Activated T-cell treated with anti-CD3 and anti-CD28 coated beads for 4 hours (primary cell): ENCODE results near the gene C1orf21.

Source experiments
- DNase-seq: peaks from one replicate; pipeline ENCODE4 v3.0.0-alpha.2; 2020

The C1orf21 gene

DNA sequence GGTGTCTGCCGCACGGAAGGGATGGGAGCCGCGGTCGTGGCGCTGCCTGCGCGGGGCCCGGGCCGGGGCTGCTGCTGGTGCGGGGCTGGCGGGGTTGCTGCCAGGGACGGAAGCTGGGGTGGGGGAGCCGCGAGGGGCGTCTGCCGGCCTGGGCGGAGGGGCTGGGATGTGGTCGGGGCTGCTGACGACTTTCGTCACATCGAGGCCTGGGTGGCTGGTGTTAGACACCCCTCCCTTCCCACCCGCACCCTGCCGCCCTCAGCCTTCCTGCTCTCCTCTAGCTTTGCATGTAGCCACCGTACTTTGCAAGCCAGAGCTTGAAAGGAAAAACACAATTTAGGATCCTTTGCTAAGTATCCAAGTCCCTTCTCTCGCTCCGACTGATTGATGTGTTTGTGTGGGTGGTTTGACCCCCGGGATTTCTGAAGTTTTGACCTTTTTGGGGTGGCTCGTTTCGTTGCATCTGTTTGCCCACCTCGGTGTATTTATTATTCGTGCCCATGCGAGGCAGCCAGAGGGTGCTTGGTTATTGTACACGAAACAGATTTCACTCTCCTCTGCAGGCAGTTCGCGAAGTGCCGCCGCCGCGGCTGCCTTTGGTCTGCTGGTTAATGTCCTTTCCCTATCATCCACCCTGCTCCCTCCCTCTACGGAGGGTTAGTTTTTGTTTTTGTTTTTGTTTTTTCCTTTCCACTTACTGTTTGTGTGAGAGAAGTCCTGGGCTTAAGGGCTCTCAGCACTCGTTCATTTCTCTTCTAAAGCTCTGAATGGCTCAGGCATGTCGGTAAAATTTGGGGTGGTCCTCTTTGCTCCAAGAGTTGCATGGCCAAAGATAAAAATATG, 868 bp downstream of the C1orf21 start:
- no peak for DNase-seq

DNA sequence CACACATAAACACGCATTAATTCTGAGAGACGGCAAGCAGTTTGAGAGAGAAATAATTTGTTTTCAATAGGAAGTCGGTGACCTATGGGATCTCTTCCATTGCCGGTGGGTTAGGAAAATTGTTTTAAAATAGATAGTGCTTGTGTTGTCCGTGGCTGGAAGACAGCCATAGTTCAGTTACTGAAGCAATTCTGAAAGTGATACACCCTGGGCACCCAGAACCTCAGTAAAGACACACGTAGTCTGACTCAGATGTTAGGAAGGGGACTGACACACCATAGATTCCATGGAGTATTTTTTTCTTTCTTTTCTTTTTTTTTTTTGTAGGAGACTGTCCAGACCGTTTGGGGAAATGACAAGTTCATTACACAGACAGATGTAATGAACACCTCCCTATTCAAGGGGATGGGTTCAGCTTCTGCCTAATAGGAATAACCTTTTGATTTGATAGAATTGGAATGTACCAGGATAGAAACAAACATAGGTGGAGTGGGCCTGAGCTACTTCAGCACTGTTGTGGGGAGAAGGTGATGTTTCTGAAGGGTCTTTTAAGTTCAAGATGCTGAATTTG, 1.6 kb downstream of the C1orf21 start:
- DNase-seq, result no peak

DNA sequence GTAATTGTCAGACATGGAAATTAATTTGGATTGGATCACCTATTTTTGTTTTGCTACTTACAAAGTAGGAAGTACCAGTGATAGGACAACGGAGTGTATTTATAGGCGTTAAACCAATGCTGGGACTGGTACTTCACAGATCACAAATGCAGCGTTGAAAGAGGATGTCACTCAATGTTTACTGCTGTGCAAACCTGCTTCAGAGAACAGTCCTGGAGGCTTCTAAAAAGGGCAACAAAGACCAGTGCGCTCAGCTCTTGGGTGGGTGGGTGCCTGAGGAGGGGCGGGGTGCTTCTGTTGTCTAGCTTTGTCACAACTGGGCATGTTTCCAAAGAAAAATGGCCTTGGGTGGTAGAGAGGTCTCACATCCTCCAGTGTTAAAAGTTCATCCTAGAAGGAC, 2.1 kb downstream of the C1orf21 start:
- no peak for DNase-seq

DNA sequence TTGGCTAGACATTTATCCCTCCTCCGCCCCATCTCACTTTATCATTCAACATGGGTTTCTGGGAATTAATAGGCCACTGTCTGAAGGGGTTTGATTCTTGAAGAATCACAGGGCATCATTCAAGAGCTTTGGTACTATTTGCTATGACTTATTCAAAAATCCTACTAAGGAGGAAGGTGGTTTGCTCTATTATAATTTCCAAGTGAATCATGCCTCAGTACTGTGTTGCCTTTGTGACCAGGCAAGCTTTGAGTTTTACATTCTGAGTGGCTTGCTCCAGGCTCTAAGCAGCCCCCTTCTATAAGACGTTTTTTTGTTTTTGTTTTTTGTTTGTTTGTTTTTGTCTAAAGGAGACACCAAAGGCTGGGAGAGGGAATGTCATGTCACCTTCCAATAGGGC, 2.6 kb downstream of the C1orf21 start:
- DNase-seq, result no peak

- no peak for DNase-seq
Observed at GRCh38 chr1:184390889-184391288, 4.1 kb downstream of the C1orf21 start.

DNA sequence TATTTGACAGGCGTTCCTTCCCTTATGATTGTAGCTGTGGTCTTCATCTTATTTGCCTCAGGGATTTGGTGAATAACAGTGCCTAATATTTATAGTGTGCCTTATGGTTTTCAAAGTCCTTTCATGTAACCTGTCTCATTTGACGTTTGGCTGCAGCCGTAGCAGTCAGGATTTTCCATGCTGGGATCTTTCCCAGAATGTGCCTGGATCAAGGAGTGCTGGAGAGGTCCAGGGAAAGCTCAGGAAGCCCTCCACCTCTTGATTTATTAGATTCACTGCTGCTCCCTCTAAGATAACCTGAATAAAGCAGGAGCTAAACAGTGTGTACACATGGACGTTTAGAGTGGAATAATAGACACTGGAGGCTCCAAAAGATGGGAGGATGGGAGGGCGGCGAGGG, 5.2 kb downstream of the C1orf21 start:
- no peak for DNase-seq

GRCh38 chr1:184392779-184393522, 6.1 kb downstream of the C1orf21 start:
- no peak for DNase-seq

DNA sequence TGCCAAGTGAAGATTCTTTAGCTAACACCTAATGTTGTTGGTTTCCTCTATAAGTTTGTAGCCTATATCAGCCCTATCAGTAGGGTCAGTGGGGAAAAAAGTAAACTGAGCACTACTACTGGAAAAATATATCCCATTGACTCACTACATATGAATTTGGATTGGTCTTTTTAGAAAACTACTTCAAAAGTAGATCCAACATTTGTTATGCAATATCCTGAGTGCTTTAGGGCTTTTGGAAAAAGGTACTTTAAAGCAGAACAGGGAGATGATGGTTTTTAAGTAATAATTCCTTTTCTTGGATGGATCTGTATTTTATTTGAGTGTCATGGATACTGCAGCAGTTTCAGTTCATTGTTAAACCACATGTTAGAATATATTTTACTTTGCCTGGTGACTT, 7.1 kb downstream of the C1orf21 start:
- no peak for DNase-seq

- DNase-seq, result no peak
Observed at GRCh38 chr1:184395370-184395769, 8.5 kb downstream of the C1orf21 start.

- DNase-seq, result no peak
Observed at GRCh38 chr1:184395937-184396480, 9.2 kb downstream of the C1orf21 start.

DNA sequence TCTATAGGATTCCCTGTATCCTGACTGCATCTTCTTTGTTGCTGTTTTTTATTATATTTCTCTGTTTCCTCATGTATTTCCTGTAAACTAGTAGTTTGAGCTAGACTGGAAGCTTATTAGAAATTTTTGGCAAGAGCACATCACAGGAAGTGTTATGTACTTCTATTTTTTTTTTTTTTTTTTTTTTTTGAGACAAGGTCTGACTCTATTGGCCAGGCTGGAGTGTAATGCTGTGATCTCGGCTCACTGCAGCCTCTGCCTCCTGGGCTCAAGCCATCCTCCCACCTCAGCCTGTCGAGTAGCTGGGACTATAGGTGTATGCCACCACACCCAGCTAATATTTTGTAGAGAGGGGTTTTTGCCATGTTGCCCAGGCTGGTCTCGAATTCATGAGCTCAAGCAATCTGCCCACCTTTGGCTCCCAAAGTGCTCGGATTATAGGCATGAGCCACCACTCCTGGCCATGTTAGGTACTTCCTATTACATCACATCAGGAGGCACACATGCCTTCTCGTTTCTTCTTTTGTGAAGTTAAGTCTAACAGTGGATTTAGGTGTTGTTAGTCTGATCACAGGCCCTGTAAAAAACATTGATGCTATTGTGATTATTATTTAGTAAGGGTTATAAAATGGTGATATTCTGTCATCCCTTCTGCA, 12.5 kb downstream of the C1orf21 start:
- no peak for DNase-seq

DNA sequence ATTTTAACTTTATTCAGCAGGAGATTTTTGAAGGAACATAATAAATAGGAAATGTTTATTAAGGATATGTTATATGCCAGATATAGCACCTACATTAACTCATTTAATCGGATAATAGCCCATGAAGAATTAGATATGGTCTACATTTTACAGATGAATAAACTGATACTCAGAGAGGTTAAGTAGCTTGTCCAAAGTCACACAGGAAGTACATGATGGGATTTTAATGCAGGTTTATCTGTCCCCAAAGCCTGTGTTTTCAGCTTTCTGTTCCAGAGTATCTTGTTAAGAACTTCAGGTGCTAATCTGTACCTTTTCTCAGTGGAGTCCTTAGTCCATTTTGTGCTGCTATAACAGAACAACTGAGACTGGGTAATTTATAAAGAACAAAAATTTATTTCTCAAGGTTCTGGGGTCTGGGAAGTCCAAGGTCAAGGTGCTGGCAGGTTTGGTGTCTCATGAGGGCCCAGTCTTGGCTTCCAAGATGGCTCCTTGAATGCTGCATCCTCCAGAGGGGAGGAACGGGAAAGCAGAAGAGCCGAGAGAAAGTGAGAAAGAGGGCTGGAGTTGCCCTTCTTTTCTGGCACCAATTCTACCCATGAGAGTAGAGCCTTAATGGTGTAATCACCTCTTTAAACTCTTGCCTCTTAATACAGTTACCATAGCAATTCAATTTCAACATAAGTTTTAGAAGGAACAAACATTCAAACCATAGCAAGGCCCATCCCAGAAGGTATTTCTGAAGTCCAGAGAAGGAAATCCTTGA, 17.3 kb downstream of the C1orf21 start:
- DNase-seq, result no peak

DNA sequence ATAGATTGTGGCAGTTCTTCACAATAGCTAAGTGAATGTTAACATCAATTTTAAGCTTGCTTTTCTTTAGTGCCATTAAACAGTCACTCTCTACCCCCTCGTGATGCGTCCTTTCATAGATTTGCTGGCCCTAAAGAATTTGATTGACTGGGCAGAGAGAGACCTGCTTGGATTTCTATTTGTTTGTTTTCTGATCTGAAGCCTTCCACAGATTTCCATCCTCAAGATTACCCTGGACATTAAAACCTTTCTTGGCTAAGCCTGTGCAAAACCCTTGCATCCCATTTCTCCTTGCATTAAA, 17.8 kb downstream of the C1orf21 start:
- DNase-seq, result no peak

DNA sequence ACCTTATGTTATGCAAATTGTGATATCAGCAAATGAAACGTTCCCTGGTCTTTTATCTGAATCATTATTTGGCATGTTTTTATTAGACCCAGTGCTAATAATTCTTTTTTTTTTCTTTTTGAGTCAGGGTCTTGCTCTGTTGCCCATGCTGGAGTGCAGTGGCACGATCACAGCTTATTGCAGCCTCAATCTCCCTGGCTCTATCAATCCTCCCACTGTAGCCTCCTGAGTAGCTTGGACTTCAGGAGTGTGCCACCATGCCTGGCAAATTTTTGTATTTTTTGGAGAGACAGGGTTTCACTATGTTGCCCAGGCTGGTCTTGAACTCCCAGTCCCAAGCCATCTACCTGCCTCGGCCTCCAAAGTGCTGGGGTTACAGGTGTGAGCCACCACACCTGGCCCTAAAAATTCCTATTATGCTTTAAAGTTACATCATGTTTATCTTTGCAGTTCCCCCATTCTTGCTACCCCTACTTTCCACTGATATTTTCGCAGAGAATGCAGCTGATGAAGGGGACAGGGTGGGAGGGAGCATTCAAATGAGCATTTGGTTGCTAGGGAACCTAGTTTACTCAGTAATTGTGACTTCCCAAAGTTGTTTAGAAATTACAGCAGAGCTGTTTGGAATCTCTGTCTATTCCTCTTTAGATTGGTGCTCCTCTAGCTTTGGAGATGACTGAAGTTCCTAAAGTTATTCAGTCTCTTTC, 18.4 kb downstream of the C1orf21 start:
- no peak for DNase-seq

- no peak for DNase-seq
Observed at GRCh38 chr1:184405801-184406142, 18.9 kb downstream of the C1orf21 start.

- DNase-seq, result no peak
Observed at GRCh38 chr1:184406479-184406878, 19.6 kb downstream of the C1orf21 start.

DNA sequence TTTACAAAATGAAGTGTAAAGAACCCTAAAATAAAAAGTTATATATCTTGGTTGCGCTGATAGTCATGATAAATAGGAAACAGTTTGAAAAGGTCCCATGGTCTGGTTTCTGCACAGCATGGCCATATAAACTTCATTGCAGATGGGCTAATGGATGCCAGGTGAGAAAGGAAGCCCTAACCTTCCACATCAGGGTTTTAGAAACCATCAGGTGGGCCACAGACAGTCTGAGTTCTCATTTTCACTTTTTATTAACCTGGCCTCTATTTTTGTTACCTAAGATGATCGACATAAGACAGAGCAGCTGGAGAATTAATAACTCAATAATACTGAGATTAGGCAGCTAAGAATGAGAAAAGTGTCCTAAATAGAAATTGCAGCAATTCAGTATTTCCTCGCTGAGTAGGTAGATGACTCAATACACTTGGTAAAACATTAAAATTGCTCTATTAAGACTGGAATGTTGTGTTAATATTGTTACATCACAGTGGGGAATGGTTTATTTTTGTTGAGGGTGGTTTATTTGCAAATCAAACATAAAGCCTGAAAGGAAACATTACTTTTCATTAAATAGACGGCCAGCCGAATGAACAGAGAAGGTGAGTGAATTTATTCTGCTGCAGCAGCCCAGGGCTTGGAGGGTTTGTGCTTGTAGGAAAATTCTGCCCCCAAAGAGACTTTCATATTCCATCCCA, 21.1 kb downstream of the C1orf21 start:
- no peak for DNase-seq

DNA sequence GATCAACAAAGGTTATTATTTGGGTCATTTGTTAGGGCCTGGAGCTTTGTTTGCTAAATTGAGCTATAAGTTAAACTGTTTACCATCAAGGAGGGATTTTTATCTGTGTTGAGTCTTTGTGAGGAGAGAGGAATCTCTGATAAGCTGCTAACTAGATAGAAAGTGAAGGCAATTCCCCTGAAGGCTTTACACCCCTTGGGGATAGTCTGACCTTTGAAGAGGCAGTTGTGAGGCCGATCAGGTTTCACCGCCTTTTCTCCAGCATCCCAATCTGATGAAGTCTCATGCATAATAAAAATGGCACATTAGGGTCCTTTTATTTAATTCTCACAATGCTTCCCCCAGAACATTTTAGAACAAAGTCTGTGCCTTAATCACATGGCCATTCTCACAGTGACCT, 21.8 kb downstream of the C1orf21 start:
- no peak for DNase-seq

DNA sequence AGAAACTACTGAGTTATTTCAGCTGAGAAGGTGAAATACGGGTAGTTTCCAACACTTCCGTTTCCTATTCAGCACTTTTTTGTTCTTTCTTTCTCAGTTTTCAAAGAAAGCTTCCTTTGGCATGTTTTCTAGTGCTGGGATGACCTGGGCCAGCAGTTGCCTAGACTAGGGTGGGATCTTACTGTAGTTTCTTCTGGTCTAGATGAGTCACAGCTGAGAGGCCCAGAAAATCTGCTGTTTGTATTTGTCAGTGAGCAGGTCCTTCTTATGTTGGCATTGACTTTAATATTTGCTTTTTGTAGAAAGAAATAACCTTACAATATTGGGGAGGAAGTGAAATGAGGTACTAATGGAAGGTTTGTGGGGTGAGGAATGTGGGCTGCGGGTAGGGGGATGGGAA, 22.2 kb downstream of the C1orf21 start:
- no peak for DNase-seq

DNA sequence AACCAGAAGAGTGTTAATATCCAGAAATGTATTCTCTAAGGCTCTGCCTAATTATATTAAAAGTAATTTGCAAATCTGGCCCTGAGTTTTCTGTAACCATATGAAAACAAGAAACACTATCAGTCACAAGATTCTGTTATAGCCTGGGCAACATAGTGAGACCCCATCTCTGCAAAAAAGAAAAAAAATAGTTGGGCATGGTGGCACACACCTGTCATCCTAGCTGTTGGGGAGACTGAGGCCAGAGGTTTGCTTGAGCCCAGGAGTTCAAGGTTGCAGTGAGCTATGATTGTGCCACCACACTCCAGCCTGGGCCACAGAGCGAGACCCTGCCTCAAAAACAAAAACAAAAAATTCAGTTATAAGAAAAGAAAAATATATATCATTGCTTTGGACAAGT, 25.6 kb downstream of the C1orf21 start:
- no peak for DNase-seq

DNA sequence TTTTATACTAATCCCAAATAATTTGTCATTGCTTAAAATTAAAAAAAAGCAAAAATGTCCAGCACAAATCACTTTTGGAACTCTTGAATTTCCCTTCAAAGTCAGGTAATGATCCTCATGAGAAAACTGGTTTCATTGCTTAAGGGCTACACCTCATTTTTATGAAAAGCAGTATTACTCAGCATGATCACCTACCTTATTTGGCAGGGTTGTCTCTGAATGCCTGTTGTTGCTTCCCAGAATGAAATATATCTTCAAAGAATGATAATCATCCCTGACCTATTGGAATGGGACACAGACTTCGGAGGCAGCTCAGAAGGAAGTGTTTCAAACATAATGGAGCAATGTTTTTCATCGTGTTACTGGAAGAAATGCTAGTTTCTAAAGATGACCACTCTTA, 29.7 kb downstream of the C1orf21 start:
- no peak for DNase-seq

GRCh38 chr1:184416946-184417345, 30.1 kb downstream of the C1orf21 start:
- DNase-seq, result no peak
